GM19324 (cell line): ENCODE measurements around the gene EGLN3.

Experiments
- ATAC-seq: cut with Tn5 transposase; IDR thresholded peaks from one replicate; pipeline ENCODE4 v1.9.1; 2021; ENCODE audit warnings: mild to moderate bottlenecking, moderate library complexity; ENCODE audit not compliant: unreplicated experiment, low FRiP score

The EGLN3 gene

GRCh38 chr14:33916663-33917565 lies 34.0 kb downstream of the EGLN3 start:
- no peak for ATAC-seq

- no peak for ATAC-seq
These were observed 35.2 kb downstream of the EGLN3 start for GRCh38 chr14:33915682-33916081.

- ATAC-seq: no peak
These were observed 36.0 kb downstream of the EGLN3 start for GRCh38 chr14:33914676-33915516.

- ATAC-seq: no peak
These were observed 39.8 kb downstream of the EGLN3 start for GRCh38 chr14:33911046-33911445.

- no peak for ATAC-seq
These were observed 40.4 kb downstream of the EGLN3 start for GRCh38 chr14:33910435-33910834.

- ATAC-seq: no peak
These were observed 41.3 kb downstream of the EGLN3 start for GRCh38 chr14:33909380-33910084.

GRCh38 chr14:33908540-33909223 lies 42.2 kb downstream of the EGLN3 start:
- no peak for ATAC-seq

- no peak for ATAC-seq
These were observed 43.9 kb downstream of the EGLN3 start for GRCh38 chr14:33906968-33907367.

GRCh38 chr14:33904609-33905008 lies 46.3 kb downstream of the EGLN3 start:
- no peak for ATAC-seq

- ATAC-seq: no peak
These were observed 47.5 kb downstream of the EGLN3 start for GRCh38 chr14:33903369-33903768.

GRCh38 chr14:33902363-33902762 lies 48.5 kb downstream of the EGLN3 start:
- ATAC-seq: no peak

- no peak for ATAC-seq
These were observed 49.3 kb downstream of the EGLN3 start for GRCh38 chr14:33901426-33902155.

- no peak for ATAC-seq
These were observed 50.2 kb downstream of the EGLN3 start for GRCh38 chr14:33900706-33901105.

- no peak for ATAC-seq
These were observed 51.0 kb downstream of the EGLN3 start for GRCh38 chr14:33899723-33900341.

GRCh38 chr14:33897878-33898535 lies 52.9 kb downstream of the EGLN3 start:
- ATAC-seq: no peak

- no peak for ATAC-seq
These were observed 53.5 kb downstream of the EGLN3 start for GRCh38 chr14:33897382-33897781.

GRCh38 chr14:33894339-33894738 lies 56.5 kb downstream of the EGLN3 start:
- ATAC-seq: no peak

- ATAC-seq: no peak
These were observed 59.2 kb downstream of the EGLN3 start for GRCh38 chr14:33891700-33892099.

- ATAC-seq: no peak
These were observed 66.0 kb downstream of the EGLN3 start for GRCh38 chr14:33884916-33885315.
